GM18502 (cell line): ENCODE data around the gene GLTP.
"Not testable (repeated sequence)": the region's sequence is repeated elsewhere in the genome, so short reads cannot be mapped to it uniquely, and the experiment has no call there.

Experiments used
- ATAC-seq: cut with Tn5 transposase; IDR thresholded peaks from one replicate; pipeline ENCODE4 v1.9.1; 2021; ENCODE audit warnings: mild to moderate bottlenecking; ENCODE audit not compliant: unreplicated experiment, poor library complexity

The GLTP gene

DNA sequence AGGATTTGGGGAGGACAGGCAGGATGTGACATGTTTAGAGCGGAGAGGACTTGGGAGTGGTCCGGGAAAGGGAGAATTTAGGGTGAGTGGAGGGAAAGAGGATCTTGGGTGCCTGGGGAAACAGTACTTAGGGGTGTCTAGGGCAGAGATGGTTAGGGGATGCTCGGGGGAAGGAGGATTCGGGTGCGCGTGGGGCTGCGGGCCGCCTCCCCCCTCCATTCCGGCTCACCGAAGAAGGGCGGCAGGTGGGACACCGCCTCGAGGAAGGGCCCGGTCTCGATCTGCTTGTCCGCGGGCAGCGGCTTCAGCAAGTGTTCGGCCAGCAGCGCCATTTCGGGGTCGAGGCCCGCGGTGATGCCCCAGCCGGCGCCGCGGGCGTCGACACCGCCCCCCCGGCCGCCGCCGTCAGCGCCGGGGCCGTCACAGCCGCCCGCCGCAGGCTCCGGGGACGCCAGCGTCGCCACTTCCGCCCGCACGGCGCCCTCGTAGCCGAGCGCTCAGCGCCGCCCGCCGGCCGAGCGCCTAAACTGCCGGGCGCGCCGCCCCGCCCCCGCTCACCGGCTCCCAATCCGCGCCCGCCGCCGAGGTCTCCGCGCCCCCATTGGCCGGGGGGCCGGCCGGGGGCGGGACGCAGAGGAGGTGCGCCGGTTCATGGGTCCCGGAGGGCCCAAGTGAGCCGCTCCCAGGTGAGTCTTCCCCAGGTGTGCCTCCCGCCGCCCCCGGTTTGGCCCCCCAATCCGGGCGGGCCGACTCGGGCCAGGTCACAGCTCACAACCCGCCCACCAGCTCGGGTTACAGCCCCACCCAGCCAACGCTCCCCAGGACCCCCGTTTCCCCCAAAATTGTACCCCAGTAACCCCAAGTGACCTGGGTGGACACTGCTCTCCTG lies at the start of gene GLTP:
GLTP (minus strand) TSS at position 499 of the 889 bp plus-strand sequence; CDS start at position 332, 167 bp downstream.
- ATAC-seq, result peak; percentile 94

DNA sequence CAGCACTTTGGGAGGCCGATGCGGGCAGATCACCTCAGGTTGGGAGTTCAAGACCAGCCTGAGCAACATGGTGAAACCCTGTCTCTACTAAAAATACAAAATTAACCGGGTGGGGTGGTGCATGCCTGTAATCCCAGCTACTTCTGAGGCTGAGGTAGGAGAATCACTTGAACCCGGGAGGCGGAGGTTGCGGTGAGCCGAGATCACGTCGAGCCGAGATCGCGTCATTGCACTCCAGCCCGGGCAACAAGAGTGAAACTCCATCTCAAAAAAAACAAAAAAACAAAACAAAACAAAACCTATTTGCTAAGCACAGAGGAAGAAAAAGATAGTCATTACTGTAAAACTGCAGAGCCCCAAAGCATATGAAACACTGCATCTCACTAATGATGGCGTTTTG lies 49.0 kb upstream of the GLTP start:
- ATAC-seq, result not testable (repeated sequence)

GRCh38 chr12:109928058-109928656 lies 47.8 kb upstream of the GLTP start:
- ATAC-seq, result no peak

GRCh38 chr12:109927622-109928021 lies 47.3 kb upstream of the GLTP start:
- no peak for ATAC-seq

GRCh38 chr12:109926488-109927210 lies 46.3 kb upstream of the GLTP start:
- no peak for ATAC-seq

- ATAC-seq, result no peak
Observed at GRCh38 chr12:109926016-109926415, 45.7 kb upstream of the GLTP start.

DNA sequence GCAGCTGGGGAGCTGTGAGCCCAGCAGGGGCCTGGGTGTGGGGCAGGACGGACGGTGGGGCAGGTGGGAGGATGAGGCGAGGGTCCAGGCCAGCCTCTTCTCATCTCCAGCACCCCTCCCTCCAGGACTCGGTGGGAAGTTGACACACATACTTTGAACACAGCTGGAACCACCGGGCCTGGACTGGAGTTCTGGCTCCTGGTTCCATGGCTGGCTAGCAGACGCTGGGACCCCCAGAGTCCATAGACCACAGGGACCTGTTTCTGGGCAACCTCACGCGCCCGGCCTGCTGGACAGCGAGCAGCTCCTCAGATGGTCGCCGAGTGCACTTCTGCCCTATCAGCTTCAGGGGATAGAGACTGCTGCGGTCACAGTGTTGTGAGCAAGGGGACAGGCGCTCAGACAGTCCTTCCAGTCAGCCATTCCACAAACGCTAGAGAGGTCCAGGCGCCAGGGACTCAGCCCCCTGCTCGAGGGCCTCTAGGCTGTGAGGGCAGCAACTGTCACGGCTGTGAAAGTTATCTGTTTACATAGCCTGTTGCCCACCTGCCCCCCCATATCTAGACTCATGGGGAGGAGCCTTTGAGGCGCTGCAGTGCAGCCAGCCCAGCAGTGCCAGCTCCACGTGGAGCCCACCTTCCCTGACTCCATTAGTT lies 45.0 kb upstream of the GLTP start:
- ATAC-seq, result no peak

- no peak for ATAC-seq
Observed at GRCh38 chr12:109923481-109924245, 43.3 kb upstream of the GLTP start.

DNA sequence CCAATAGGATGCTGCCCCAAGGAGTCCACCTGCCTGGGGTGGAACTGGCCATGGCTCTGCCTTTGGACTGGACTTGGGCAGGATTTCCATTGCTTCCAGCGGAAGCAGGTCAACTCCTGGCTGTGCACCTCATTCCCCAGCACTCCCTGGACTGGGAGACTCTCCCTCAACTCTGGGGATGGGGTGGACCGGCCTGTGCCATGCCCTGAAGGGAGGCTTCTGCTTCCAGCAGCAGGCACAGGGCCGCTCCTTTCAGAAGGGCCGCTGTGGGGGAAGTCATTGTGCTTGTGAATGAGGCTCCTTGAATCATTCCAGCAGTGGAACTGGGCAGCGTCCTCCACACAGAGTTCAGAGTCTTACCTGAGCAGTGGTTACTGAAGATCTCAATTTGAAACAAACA lies 42.7 kb upstream of the GLTP start:
- no peak for ATAC-seq

GRCh38 chr12:109921982-109922381 lies 41.6 kb upstream of the GLTP start:
- ATAC-seq, result no peak

DNA sequence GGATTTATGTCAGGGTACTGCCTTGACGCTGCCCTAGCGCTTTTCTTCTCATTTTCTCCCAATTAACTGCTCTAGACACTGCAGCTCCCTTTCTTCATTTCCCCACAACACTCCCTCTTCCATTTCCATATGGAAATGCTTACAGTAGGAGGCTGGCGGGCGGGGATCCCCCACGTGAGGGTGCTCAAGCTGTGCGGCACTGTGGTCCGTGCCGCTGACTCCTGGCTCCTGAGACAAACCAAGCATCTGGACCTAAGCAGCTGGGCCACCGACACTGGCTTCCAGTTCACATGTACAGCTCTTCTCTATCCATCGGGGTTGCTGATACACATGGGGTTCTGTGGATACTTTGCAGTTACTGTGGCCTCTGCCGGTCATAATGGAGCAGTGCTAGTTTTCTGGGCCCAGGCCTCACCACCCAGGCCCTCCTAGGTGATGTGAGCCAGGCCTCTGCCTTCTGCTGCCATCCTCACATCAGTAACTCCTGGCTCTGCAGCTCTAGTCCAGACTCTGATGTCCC lies 40.0 kb upstream of the GLTP start:
- no peak for ATAC-seq

GRCh38 chr12:109919456-109919855 lies 39.1 kb upstream of the GLTP start:
- ATAC-seq, result no peak

GRCh38 chr12:109916045-109916444 lies 35.7 kb upstream of the GLTP start:
- ATAC-seq, result no peak

GRCh38 chr12:109915171-109916040 lies 35.1 kb upstream of the GLTP start:
- ATAC-seq, result no peak

GRCh38 chr12:109914461-109914860 lies 34.1 kb upstream of the GLTP start:
- ATAC-seq, result no peak

DNA sequence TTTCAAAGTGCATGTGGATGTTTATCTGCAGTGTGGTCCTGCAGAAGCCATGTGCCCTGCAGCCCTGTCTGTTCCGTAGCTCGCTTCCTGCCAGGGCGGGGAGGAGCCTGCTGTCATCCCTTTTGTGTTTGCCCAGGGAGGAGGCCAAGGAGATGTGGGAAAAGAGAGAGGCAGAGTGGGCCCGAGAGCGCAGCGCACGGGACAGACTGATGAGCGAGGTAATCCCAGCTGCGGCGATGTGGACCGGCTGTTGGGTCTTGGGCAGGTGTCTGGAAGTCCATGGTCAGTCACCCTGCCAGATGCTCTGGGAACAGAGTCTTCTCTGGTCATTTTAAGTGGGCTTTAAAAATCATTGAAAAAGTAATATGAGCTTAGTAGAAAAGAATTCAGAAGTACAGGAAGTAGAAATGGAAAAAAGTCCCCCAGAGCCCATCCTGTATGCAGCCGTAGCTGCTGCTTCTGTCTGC lies 32.5 kb upstream of the GLTP start:
- ATAC-seq, result no peak

DNA sequence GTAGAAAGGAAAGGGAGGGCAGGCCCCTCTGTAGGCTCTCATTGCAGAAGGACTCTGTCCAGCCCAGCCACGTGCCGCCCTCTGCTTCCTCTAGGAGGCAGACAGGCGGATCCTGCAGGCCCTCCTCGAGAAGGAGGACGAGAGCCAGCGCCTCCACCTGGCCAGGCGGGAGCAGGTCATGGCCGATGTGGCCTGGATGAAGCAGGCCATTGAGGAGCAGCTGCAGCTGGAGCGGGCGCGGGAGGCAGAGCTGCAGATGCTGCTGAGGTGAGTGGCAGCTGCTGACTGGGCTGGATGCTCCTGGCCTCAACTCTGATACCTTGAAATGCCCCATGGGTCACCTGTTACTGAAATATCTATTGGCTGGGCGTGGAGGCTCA lies 30.6 kb upstream of the GLTP start:
- no peak for ATAC-seq

GRCh38 chr12:109910254-109910968 lies 30.1 kb upstream of the GLTP start:
- no peak for ATAC-seq
